ENCODE data around the gene LEMD2.

The LEMD2 gene

GRCh38 chr6:33755070-33755869 lies 33.7 kb downstream of the LEMD2 start:
- TF ChIP-seq EZH2phosphoT487 (IDR thresholded peaks at IDR 0.05; ENCODE audit: borderline replicate concordance): no peak

GRCh38 chr6:33754222-33754621 lies 34.7 kb downstream of the LEMD2 start:
- H3K79me2 ChIP-seq (ENCODE audit: insufficient read depth, low read length): no peaks in the 10 kb centered on the region
- H3K27me3 ChIP-seq (ENCODE audit: insufficient read depth, low read length, poor library complexity, severe bottlenecking): no peaks in the 10 kb centered on the region
- H2AFZ ChIP-seq (ENCODE audit: low read length): no peak overlapping the region
- no peak overlapping the region for H3K4me3 ChIP-seq (ENCODE audit: low read length, poor library complexity, severe bottlenecking)
- H3K9me3 ChIP-seq (ENCODE audit: insufficient read depth, low read depth, low read length): no peaks in the 10 kb centered on the region
- no peak overlapping the region for H3K4me2 ChIP-seq (ENCODE audit: low read depth, low read length, poor library complexity, severe bottlenecking)
- TF ChIP-seq EZH2phosphoT487 (IDR thresholded peaks at IDR 0.05; ENCODE audit: borderline replicate concordance): no peak
- no peak for TF ChIP-seq CTCF (conservative IDR thresholded peaks at IDR 0.05; ENCODE audit: low read length)
- H4K20me1 ChIP-seq (ENCODE audit: insufficient read depth, low read length, poor library complexity, severe bottlenecking): no peaks in the 10 kb centered on the region
- no peaks in the 10 kb centered on the region for H3K9me2 ChIP-seq (replicated peaks; ENCODE audit: low read depth, low read length)
- H3K4me1 ChIP-seq (ENCODE audit: insufficient read depth, low read length, poor library complexity, severe bottlenecking): peaks cover 5% of the 10 kb centered on the region
- H3K36me3 ChIP-seq (ENCODE audit: insufficient read depth, low read length): no peaks in the 10 kb centered on the region
- no peaks in the 10 kb centered on the region for H3F3A ChIP-seq (ENCODE audit: low read depth)
- no peak overlapping the region for H3K9ac ChIP-seq (ENCODE audit: low read depth, low read length, poor library complexity, severe bottlenecking)

More at GRCh38 chr6:33755070-33755869, 33.7 kb downstream of the LEMD2 start:
- Histone ChIP-seq H3K27me3 (ENCODE audit: insufficient read depth, low read length, poor library complexity, severe bottlenecking) (no peaks in the 10 kb centered on the region), H3K9me2 (replicated peaks; ENCODE audit: low read depth, low read length) (no peaks in the 10 kb centered on the region), H3K9me3 (ENCODE audit: insufficient read depth, low read depth, low read length) (no peaks in the 10 kb centered on the region), H3K4me3 (ENCODE audit: low read length, poor library complexity, severe bottlenecking) (no peak overlapping the region), H3K36me3 (ENCODE audit: insufficient read depth, low read length) (no peaks in the 10 kb centered on the region), H3K79me2 (ENCODE audit: insufficient read depth, low read length) (no peaks in the 10 kb centered on the region), H3K4me2 (ENCODE audit: low read depth, low read length, poor library complexity, severe bottlenecking) (no peak overlapping the region), H3K4me1 (ENCODE audit: insufficient read depth, low read length, poor library complexity, severe bottlenecking) (peaks cover 10% of the 10 kb centered on the region), H2AFZ (ENCODE audit: low read length) (no peak overlapping the region), H4K20me1 (ENCODE audit: insufficient read depth, low read length, poor library complexity, severe bottlenecking) (no peaks in the 10 kb centered on the region), H3K9ac (ENCODE audit: low read depth, low read length, poor library complexity, severe bottlenecking) (no peak overlapping the region), H3F3A (ENCODE audit: low read depth) (no peaks in the 10 kb centered on the region)

- TF ChIP-seq CTCF (conservative IDR thresholded peaks at IDR 0.05; ENCODE audit: low read length) (no peak), EZH2phosphoT487 (IDR thresholded peaks at IDR 0.05; ENCODE audit: borderline replicate concordance) (no peak)
- no peaks in the 10 kb centered on the region for H3K9me2 ChIP-seq (replicated peaks; ENCODE audit: low read depth, low read length)
These were observed 36.3 kb downstream of the LEMD2 start for GRCh38 chr6:33752646-33753015.

More at GRCh38 chr6:33752646-33753015, 36.3 kb downstream of the LEMD2 start:
- H3K36me3 ChIP-seq (ENCODE audit: insufficient read depth, low read length): no peaks in the 10 kb centered on the region
- H3K27me3 ChIP-seq (ENCODE audit: insufficient read depth, low read length, poor library complexity, severe bottlenecking): no peaks in the 10 kb centered on the region
- no peaks in the 10 kb centered on the region for H4K20me1 ChIP-seq (ENCODE audit: insufficient read depth, low read length, poor library complexity, severe bottlenecking)
- H3K9ac ChIP-seq (ENCODE audit: low read depth, low read length, poor library complexity, severe bottlenecking): no peak overlapping the region
- H3F3A ChIP-seq (ENCODE audit: low read depth): no peaks in the 10 kb centered on the region
- peaks cover 5% of the 10 kb centered on the region for H3K4me1 ChIP-seq (ENCODE audit: insufficient read depth, low read length, poor library complexity, severe bottlenecking)
- H3K79me2 ChIP-seq (ENCODE audit: insufficient read depth, low read length): no peaks in the 10 kb centered on the region
- no peak overlapping the region for H3K4me3 ChIP-seq (ENCODE audit: low read length, poor library complexity, severe bottlenecking)
- H3K9me3 ChIP-seq (ENCODE audit: insufficient read depth, low read depth, low read length): no peaks in the 10 kb centered on the region
- H3K4me2 ChIP-seq (ENCODE audit: low read depth, low read length, poor library complexity, severe bottlenecking): no peak overlapping the region
- no peak overlapping the region for H2AFZ ChIP-seq (ENCODE audit: low read length)
